ENCODE results near the gene SLC44A3.
A peak's percentile ranks its signal among the peaks of the same experiment; 100 is the strongest.

Gene SLC44A3

GRCh38 chr1:94926915-94927404 is 106.8 kb downstream of the SLC44A3 start, which contains the start of gene CNN3:
TSS of gene CNN3 (minus strand) at chr1:94927110. CDS start at chr1:94926894, 216 bp downstream.
- Histone ChIP-seq H3K27me3 (replicated peaks; ENCODE audit: control insufficient read depth, insufficient read depth, low read length, poor library complexity, severe bottlenecking) (peaks cover 12% of the 10 kb centered on the region), H3K9me3 (ENCODE audit: control insufficient read depth, low read length) (no peaks in the 10 kb centered on the region), H3K27ac (ENCODE audit: insufficient read depth, low read length, poor library complexity, severe bottlenecking) (no peak within 1 kb of the TSS), H3K36me3 (ENCODE audit: control insufficient read depth, insufficient read depth, low read length) (no peaks in the 10 kb centered on the region), H3K4me3 (ENCODE audit: insufficient read depth, low read depth, low read length, poor library complexity, severe bottlenecking) (peak within 1 kb of the TSS; percentile 62), H3K4me1 (ENCODE audit: control insufficient read depth, insufficient read depth, low read length, poor library complexity, severe bottlenecking) (peaks cover 12% of the 10 kb centered on the region)
- DNase-seq: peak; percentile 17 to 40 (median 26)

GRCh38 chr1:94927405-94928175 is 107.4 kb downstream of the SLC44A3 start:
- DNase-seq: no peak
- Histone ChIP-seq H3K36me3 (ENCODE audit: control insufficient read depth, insufficient read depth, low read length) (no peaks in the 10 kb centered on the region), H3K4me1 (ENCODE audit: control insufficient read depth, insufficient read depth, low read length, poor library complexity, severe bottlenecking) (peaks cover 12% of the 10 kb centered on the region), H3K27ac (ENCODE audit: insufficient read depth, low read length, poor library complexity, severe bottlenecking) (no peak overlapping the region), H3K9me3 (ENCODE audit: control insufficient read depth, low read length) (no peaks in the 10 kb centered on the region), H3K27me3 (replicated peaks; ENCODE audit: control insufficient read depth, insufficient read depth, low read length, poor library complexity, severe bottlenecking) (peaks cover 12% of the 10 kb centered on the region), H3K4me3 (ENCODE audit: insufficient read depth, low read depth, low read length, poor library complexity, severe bottlenecking) (peak overlapping the region; percentile 62)

DNA sequence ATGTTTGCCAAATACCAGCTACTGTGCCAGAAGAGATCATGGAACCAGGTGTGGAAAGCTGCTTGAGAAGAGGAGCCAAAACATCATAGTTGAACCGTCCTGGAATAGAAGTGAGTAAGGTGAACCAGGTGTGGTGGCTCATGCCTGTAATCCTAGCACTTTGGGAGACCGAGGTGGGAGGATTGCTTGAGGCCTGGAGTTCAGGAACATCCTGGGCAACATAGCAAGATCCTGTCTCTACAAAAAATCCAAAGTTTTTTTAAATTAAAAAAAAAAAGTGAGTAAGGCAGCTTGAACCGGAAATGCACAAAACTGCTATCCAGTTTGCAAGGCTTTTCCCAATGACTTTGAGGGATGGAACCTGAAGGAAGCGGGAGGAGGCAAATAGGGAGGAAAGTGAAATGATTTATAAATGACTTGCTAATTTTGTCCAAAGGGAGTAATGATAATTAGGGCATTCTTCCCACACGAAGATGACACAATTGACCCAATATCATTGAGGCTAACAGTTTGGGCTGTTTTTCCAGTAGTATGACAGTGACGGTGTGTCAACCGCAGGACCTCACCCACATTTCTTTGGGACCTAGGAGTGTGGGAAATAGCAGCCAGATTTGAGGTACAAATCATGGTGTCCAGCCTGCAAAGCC is 108.3 kb downstream of the SLC44A3 start:
- no peak for DNase-seq
- Histone ChIP-seq H3K4me1 (ENCODE audit: control insufficient read depth, insufficient read depth, low read length, poor library complexity, severe bottlenecking) (peaks cover 12% of the 10 kb centered on the region), H3K27me3 (replicated peaks; ENCODE audit: control insufficient read depth, insufficient read depth, low read length, poor library complexity, severe bottlenecking) (peaks cover 12% of the 10 kb centered on the region), H3K36me3 (ENCODE audit: control insufficient read depth, insufficient read depth, low read length) (no peaks in the 10 kb centered on the region), H3K27ac (ENCODE audit: insufficient read depth, low read length, poor library complexity, severe bottlenecking) (no peak overlapping the region), H3K4me3 (ENCODE audit: insufficient read depth, low read depth, low read length, poor library complexity, severe bottlenecking) (no peak overlapping the region), H3K9me3 (ENCODE audit: control insufficient read depth, low read length) (no peaks in the 10 kb centered on the region)

DNA sequence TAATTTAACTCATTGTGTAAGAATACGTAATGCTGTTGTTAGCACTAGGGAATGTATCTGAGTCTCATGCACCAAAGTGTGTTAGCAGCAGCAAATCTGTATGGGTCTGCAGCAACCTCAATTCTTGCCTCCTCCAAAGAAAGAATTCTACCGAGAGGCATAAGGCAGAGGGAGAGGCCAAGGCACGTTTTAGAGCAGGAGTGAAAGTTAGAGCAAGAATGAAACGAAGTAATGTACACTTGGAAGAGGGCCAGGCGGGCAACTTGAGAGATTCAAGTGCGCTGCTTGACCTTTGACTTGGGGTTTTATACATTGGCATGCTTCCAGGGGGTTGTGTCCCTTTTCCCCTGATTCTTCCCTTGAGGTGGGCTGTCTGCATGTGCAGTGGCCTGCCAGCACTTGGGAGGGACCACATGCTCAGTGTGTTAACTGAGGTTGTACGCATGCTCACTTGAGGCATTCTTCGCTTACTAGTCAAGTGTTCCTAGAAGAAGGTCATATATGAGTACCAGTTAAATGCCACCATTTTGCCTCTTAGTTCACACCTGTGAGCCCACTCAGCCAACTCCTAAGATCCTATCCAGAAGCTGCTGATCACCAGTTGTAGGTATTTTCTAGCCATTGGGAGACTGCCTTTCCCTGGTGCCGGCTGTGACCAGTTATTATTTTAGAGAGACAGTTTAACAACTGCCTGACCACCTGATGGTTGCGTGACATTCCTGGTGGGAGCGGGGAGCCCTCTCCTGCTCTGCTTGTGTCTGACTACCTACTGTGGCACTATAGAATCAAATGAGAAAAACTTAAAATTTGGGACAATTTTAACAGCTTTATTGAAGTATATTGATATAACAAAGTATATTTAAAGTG is 109.4 kb downstream of the SLC44A3 start:
- Histone ChIP-seq H3K36me3 (ENCODE audit: control insufficient read depth, insufficient read depth, low read length) (no peaks in the 10 kb centered on the region), H3K27me3 (replicated peaks; ENCODE audit: control insufficient read depth, insufficient read depth, low read length, poor library complexity, severe bottlenecking) (peaks cover 12% of the 10 kb centered on the region), H3K27ac (ENCODE audit: insufficient read depth, low read length, poor library complexity, severe bottlenecking) (no peak overlapping the region), H3K9me3 (ENCODE audit: control insufficient read depth, low read length) (no peaks in the 10 kb centered on the region), H3K4me3 (ENCODE audit: insufficient read depth, low read depth, low read length, poor library complexity, severe bottlenecking) (no peak overlapping the region), H3K4me1 (ENCODE audit: control insufficient read depth, insufficient read depth, low read length, poor library complexity, severe bottlenecking) (peaks cover 12% of the 10 kb centered on the region)
- DNase-seq: no peak

DNA sequence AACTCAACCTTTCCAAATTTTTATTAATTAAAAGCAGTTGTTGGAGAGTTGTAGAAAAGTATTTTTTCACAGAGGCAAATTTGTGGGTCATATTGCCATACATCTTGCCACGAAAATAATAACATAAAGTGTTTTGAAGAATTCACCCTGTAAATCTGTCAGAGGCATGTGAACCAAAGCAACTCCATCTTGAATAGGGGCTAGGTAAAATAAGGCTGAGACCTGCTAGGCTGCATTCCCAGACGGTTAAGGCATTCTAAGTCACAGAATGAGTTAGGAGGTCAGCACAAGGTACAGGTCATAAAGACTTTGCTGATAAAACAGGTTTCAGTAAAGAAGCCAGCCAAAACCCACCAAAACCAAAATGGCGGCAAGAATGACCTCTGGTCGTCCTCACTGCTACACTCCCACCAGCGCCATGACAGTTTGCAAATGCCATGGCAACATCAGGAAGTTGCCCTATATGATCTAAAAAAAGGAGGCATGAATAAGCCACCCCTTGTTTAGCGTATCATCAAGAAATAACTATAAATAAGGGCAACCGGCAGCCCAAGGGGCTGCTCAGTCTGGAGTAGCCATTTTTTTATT is 111.2 kb downstream of the SLC44A3 start:
- no peak overlapping the region for H3K4me3 ChIP-seq (ENCODE audit: insufficient read depth, low read depth, low read length, poor library complexity, severe bottlenecking)
- no peak for DNase-seq
- H3K36me3 ChIP-seq (ENCODE audit: control insufficient read depth, insufficient read depth, low read length): no peaks in the 10 kb centered on the region
- peaks cover 5% of the 10 kb centered on the region for H3K4me1 ChIP-seq (ENCODE audit: control insufficient read depth, insufficient read depth, low read length, poor library complexity, severe bottlenecking)
- H3K27me3 ChIP-seq (replicated peaks; ENCODE audit: control insufficient read depth, insufficient read depth, low read length, poor library complexity, severe bottlenecking): peaks cover 7% of the 10 kb centered on the region
- H3K9me3 ChIP-seq (ENCODE audit: control insufficient read depth, low read length): no peaks in the 10 kb centered on the region
- no peak overlapping the region for H3K27ac ChIP-seq (ENCODE audit: insufficient read depth, low read length, poor library complexity, severe bottlenecking)

- Histone ChIP-seq H3K4me1 (ENCODE audit: control insufficient read depth, insufficient read depth, low read length, poor library complexity, severe bottlenecking) (no peaks in the 10 kb centered on the region), H3K27me3 (replicated peaks; ENCODE audit: control insufficient read depth, insufficient read depth, low read length, poor library complexity, severe bottlenecking) (no peaks in the 10 kb centered on the region), H3K27ac (ENCODE audit: insufficient read depth, low read length, poor library complexity, severe bottlenecking) (no peak overlapping the region), H3K4me3 (ENCODE audit: insufficient read depth, low read depth, low read length, poor library complexity, severe bottlenecking) (no peak overlapping the region), H3K9me3 (ENCODE audit: control insufficient read depth, low read length) (no peaks in the 10 kb centered on the region), H3K36me3 (ENCODE audit: control insufficient read depth, insufficient read depth, low read length) (no peaks in the 10 kb centered on the region)
- DNase-seq: no peak
Measured at GRCh38 chr1:94934551-94934950, 114.4 kb downstream of the SLC44A3 start.

GRCh38 chr1:94935034-94935433 is 114.9 kb downstream of the SLC44A3 start:
- no peaks in the 10 kb centered on the region for H3K36me3 ChIP-seq (ENCODE audit: control insufficient read depth, insufficient read depth, low read length)
- no peaks in the 10 kb centered on the region for H3K27me3 ChIP-seq (replicated peaks; ENCODE audit: control insufficient read depth, insufficient read depth, low read length, poor library complexity, severe bottlenecking)
- DNase-seq: no peak
- H3K4me1 ChIP-seq (ENCODE audit: control insufficient read depth, insufficient read depth, low read length, poor library complexity, severe bottlenecking): no peaks in the 10 kb centered on the region
- H3K4me3 ChIP-seq (ENCODE audit: insufficient read depth, low read depth, low read length, poor library complexity, severe bottlenecking): no peak overlapping the region
- H3K9me3 ChIP-seq (ENCODE audit: control insufficient read depth, low read length): no peaks in the 10 kb centered on the region
- H3K27ac ChIP-seq (ENCODE audit: insufficient read depth, low read length, poor library complexity, severe bottlenecking): no peak overlapping the region

- no peaks in the 10 kb centered on the region for H3K4me1 ChIP-seq (ENCODE audit: control insufficient read depth, insufficient read depth, low read length, poor library complexity, severe bottlenecking)
- DNase-seq: no peak
- H3K27ac ChIP-seq (ENCODE audit: insufficient read depth, low read length, poor library complexity, severe bottlenecking): no peak overlapping the region
- no peaks in the 10 kb centered on the region for H3K27me3 ChIP-seq (replicated peaks; ENCODE audit: control insufficient read depth, insufficient read depth, low read length, poor library complexity, severe bottlenecking)
- no peaks in the 10 kb centered on the region for H3K9me3 ChIP-seq (ENCODE audit: control insufficient read depth, low read length)
- H3K4me3 ChIP-seq (ENCODE audit: insufficient read depth, low read depth, low read length, poor library complexity, severe bottlenecking): no peak overlapping the region
- H3K36me3 ChIP-seq (ENCODE audit: control insufficient read depth, insufficient read depth, low read length): no peaks in the 10 kb centered on the region
Measured at GRCh38 chr1:94935476-94935875, 115.3 kb downstream of the SLC44A3 start.

GRCh38 chr1:94936861-94937620 is 116.9 kb downstream of the SLC44A3 start:
- no peaks in the 10 kb centered on the region for H3K27me3 ChIP-seq (replicated peaks; ENCODE audit: control insufficient read depth, insufficient read depth, low read length, poor library complexity, severe bottlenecking)
- no peak overlapping the region for H3K27ac ChIP-seq (ENCODE audit: insufficient read depth, low read length, poor library complexity, severe bottlenecking)
- no peaks in the 10 kb centered on the region for H3K4me1 ChIP-seq (ENCODE audit: control insufficient read depth, insufficient read depth, low read length, poor library complexity, severe bottlenecking)
- no peaks in the 10 kb centered on the region for H3K9me3 ChIP-seq (ENCODE audit: control insufficient read depth, low read length)
- no peaks in the 10 kb centered on the region for H3K36me3 ChIP-seq (ENCODE audit: control insufficient read depth, insufficient read depth, low read length)
- no peak overlapping the region for H3K4me3 ChIP-seq (ENCODE audit: insufficient read depth, low read depth, low read length, poor library complexity, severe bottlenecking)
- DNase-seq: no peak
